K562 (cell line): Measurements from ENCODE around the gene GCK. TPM values are rescaled to one million over a fixed set of nuclear protein-coding genes. Genes with fewer than 3 reads are reported as not detected.
A peak's percentile ranks its signal among the peaks of the same experiment; 100 is the strongest.

ENCODE experiments used
- ATAC-seq: fragments of 200-7000 bp; cut with Tn5 transposase; 3 replicates; pipeline ENCODE4 v1.9.1; 2020; ENCODE audit warnings: moderate library complexity
- BruUV-seq: library from RNA; stranded (reverse); fragments of 400-500 nt; replicated peaks from 2 replicates; lab custom pipeline; 2021; lab: Mats Ljungman, UMichigan
- CTCF ChIA-PET: fragments of 300-600 bp; formaldehyde crosslinking; extraction: SDS; loops from one replicate; lab custom pipeline; 2021; ENCODE audit warnings: low intra/inter-chr PET ratio; lab: Yijun Ruan, JAX
- POLR2A ChIA-PET: fragments of 300-600, 350-650 bp; sonication (Branson Sonifier 250); formaldehyde crosslinking; extraction: SDS; loops from one replicate; lab custom pipeline; 2021; ENCODE audit warnings: antibody characterized with exemption, inconsistent platforms; lab: Yijun Ruan, JAX
- DNase-seq, 4 experiments: peaks; one replicate each; pipeline versions ENCODE4 v3.0.0 to v3.0.0-alpha.2; 2011 to 2018; ENCODE audit warnings: low spot score in 3 of 4, mixed read lengths in 3 of 4; ENCODE audit errors: extremely low read depth in 1 of 4
- FAIRE-seq: peaks from 2 replicates; lab custom pipeline; 2011; peaks lifted over from hg19 to GRCh38; lab: Jason Lieb, UNC
- H2AFZ ChIP-seq: 2 replicates; pipeline ENCODE4 v1.6.0; 2011; ENCODE audit warnings: low read depth, low read length, control low read depth, inconsistent platforms
- H3K27ac ChIP-seq: fragments of 200-600 bp; 3 replicates; pipeline ENCODE4 v1.8.0; 2011; ENCODE audit warnings: low read depth, mild to moderate bottlenecking, control low read depth, inconsistent platforms, low read length, moderate library complexity, mixed read lengths; ENCODE audit errors: extremely low read depth
- H3K27me3 ChIP-seq, 2 experiments: fragments of 300-600 bp in 1 of 2; 2 replicates in 1 of 2; 3 replicates in 1 of 2; pipeline versions ENCODE4 v1.6.0 to v1.8.0; 2011; ENCODE audit warnings: inconsistent platforms in 2 of 2, low read length in 2 of 2, mild to moderate bottlenecking in 1 of 2, mixed read lengths in 1 of 2, moderate library complexity in 1 of 2; ENCODE audit not compliant: control insufficient read depth in 2 of 2, insufficient read depth in 2 of 2
- H3K36me3 ChIP-seq: fragments of 300-600 bp; 3 replicates; pipeline ENCODE4 v1.8.0; 2011; ENCODE audit warnings: mild to moderate bottlenecking, low read length, inconsistent platforms; ENCODE audit not compliant: control insufficient read depth, insufficient read depth
- H3K4me1 ChIP-seq, 2 experiments: fragments of 200-600 bp in 1 of 2; replicated peaks in 1 of 2; 2 replicates in 1 of 2; 3 replicates in 1 of 2; pipeline versions ENCODE4 v1.5.1 to v1.8.0; 2011; ENCODE audit warnings: inconsistent platforms in 2 of 2, low read length in 2 of 2, mild to moderate bottlenecking in 1 of 2, mixed read lengths in 1 of 2, moderate library complexity in 1 of 2; ENCODE audit not compliant: control insufficient read depth in 2 of 2, insufficient read depth in 2 of 2
- H3K4me2 ChIP-seq: 2 replicates; pipeline ENCODE4 v1.6.1; 2011; ENCODE audit warnings: low read length, control low read depth, inconsistent platforms, mixed read lengths; ENCODE audit not compliant: insufficient read depth
- H3K4me3 ChIP-seq: fragments of 200-600 bp; sonication (generic), shearing (Covaris generic); 2 replicates; pipeline ENCODE4 v1.5.1; 2016; ENCODE audit warnings: control low read depth, inconsistent platforms
- H3K79me2 ChIP-seq: fragments of 200-600 bp; 3 replicates; pipeline ENCODE4 v1.8.0; 2011; ENCODE audit warnings: low read length, inconsistent platforms; ENCODE audit not compliant: control insufficient read depth, insufficient read depth
- H3K9ac ChIP-seq, 2 experiments: 2 replicates each; pipeline versions ENCODE4 v1.6.0 to v1.6.1; 2011; ENCODE audit warnings: low read depth in 2 of 2, low read length in 2 of 2, control low read depth in 1 of 2, inconsistent platforms in 1 of 2, mild to moderate bottlenecking in 1 of 2, mixed read lengths in 1 of 2; ENCODE audit not compliant: insufficient read depth in 1 of 2
- H3K9me1 ChIP-seq: one replicate; pipeline ENCODE4 v1.6.0; 2011; ENCODE audit warnings: inconsistent platforms, mild to moderate bottlenecking, low read length, moderate library complexity; ENCODE audit not compliant: control insufficient read depth, insufficient read depth
- H3K9me3 ChIP-seq: replicated peaks from 2 replicates; pipeline ENCODE4 v1.5.1; 2011; ENCODE audit warnings: low read depth, low read length, inconsistent platforms; ENCODE audit not compliant: control insufficient read depth, insufficient read depth
- H4K20me1 ChIP-seq: replicated peaks from 2 replicates; pipeline ENCODE4 v1.6.1; 2011; ENCODE audit warnings: low read length, inconsistent platforms, mixed read lengths; ENCODE audit not compliant: control insufficient read depth, insufficient read depth
- ARID1B ChIP-seq: fragments of 450-650 bp; IDR thresholded peaks from 2 replicates; pipeline ENCODE4 v1.6.1; 2016; ENCODE audit warnings: antibody characterized with exemption, mild to moderate bottlenecking, inconsistent platforms
- FIP1L1 ChIP-seq: fragments of 200-400 bp; formaldehyde crosslinking; IDR thresholded peaks from 2 replicates; pipeline ENCODE4 v1.6.1; 2018; ENCODE audit warnings: mild to moderate bottlenecking, low read depth, low read length; ENCODE audit not compliant: poor library complexity, severe bottlenecking
- FOXM1 ChIP-seq, 2 experiments: fragments of 450-650 bp in 1 of 2; sonication (generic) in 1 of 2; formaldehyde crosslinking in 1 of 2; IDR thresholded peaks; 2 replicates each; pipeline versions ENCODE4 v1.6.1 to v1.9.0; 2017 to 2022; ENCODE audit warnings: low read depth in 2 of 2, mild to moderate bottlenecking in 2 of 2, missing genetic modification reagents in 1 of 2, moderate library complexity in 1 of 2
- GATAD2A ChIP-seq: fragments of 450-650 bp; IDR thresholded peaks from 2 replicates; pipeline ENCODE4 v1.6.1; 2017
- NR3C1 ChIP-seq: sonication (generic); formaldehyde crosslinking; IDR thresholded peaks from 2 replicates; pipeline ENCODE4 v1.8.1; 2022; ENCODE audit warnings: missing genetic modification reagents
- PRMT5 ChIP-seq: sonication (generic); formaldehyde crosslinking; IDR thresholded peaks from 2 replicates; pipeline ENCODE4 v1.5.0; 2020; ENCODE audit warnings: missing genetic modification reagents
- SMAD4 ChIP-seq: fragments of 250-450 bp; sonication (Bioruptor Pico); conservative IDR thresholded peaks from 2 replicates; pipeline ENCODE4 v1.8.0; 2021; ENCODE audit warnings: inconsistent platforms, mild to moderate bottlenecking, moderate library complexity
- UBTF ChIP-seq, 2 experiments: IDR thresholded peaks; 2 replicates each; pipeline ENCODE4 v1.6.1; 2012; ENCODE audit warnings: improper control_type of control experiment in 2 of 2, low read depth in 2 of 2, low read length in 2 of 2, borderline replicate concordance in 1 of 2
- WHSC1 ChIP-seq: IDR thresholded peaks from one replicate; pipeline ENCODE4 v1.6.1; 2012; ENCODE audit warnings: low read length, control low read depth, inconsistent platforms
- ZKSCAN8 ChIP-seq: fragments of 200-800 bp; sonication (Bioruptor generic); IDR thresholded peaks from 2 replicates; pipeline ENCODE4 v1.6.1; 2016; ENCODE audit warnings: missing genetic modification characterization, missing compliant biosample characterization
- ZNF436 ChIP-seq: fragments of 250-450, 450-650 bp; sonication (Bioruptor Pico); formaldehyde crosslinking; IDR thresholded peaks from 2 replicates; pipeline ENCODE4 v1.7.0; 2020; ENCODE audit warnings: mild to moderate bottlenecking
- ZNF583 ChIP-seq: fragments of 250-450 bp; sonication (Bioruptor Pico); IDR thresholded peaks from 2 replicates; pipeline ENCODE4 v1.4.0; 2020
- ZNF75A ChIP-seq: fragments of 450-650 bp; formaldehyde crosslinking; IDR thresholded peaks from 2 replicates; pipeline ENCODE4 v1.4.0; 2020; ENCODE audit warnings: mild to moderate bottlenecking
- ZNF830 ChIP-seq: fragments of 250-450 bp; sonication (Bioruptor Pico); IDR thresholded peaks from 2 replicates; pipeline ENCODE4 v1.5.0; 2021; ENCODE audit warnings: mild to moderate bottlenecking
- WGBS: fragments of 100-300 bp; shearing (Covaris generic); methylation state at CpG from one replicate; pipeline ENCODE4 v1.1.6; 2016; ENCODE audit warnings: low coverage, mixed read lengths; ENCODE audit not compliant: insufficient coverage; ENCODE audit errors: missing lambda C conversion rate; 5-methylcytosine and 5-hydroxymethylcytosine counted together
- in situ Hi-C: fragments of 300-500 bp; cut with MboI; formaldehyde crosslinking; loops from 4 replicates; pipeline ENCODE4 v1.15.0; 2018; ENCODE audit warnings: inconsistent platforms, mixed read lengths
- intact Hi-C: fragments of 100-400 bp; cut with micrococcal nuclease; formaldehyde crosslinking; loops from 2 replicates; pipeline ENCODE4 v1.14.2; 2022
- polyA plus RNA-seq, 8 experiments: library from polyadenylated mRNA; depleted of rRNA in 4 of 8; stranded (reverse) in 5 of 8; unstranded in 3 of 8; fragments of >200 nt; fragmentation: Nextera tagmentation in 2 of 8; fragmentation: Illumina TruSeq in 1 of 8; extraction: Ambion mirVana in 2 of 8; extraction: Trizol in 1 of 8; gene quantifications; 2 replicates each; pipeline versions ENCODE4 v1.2.1 to v1.2.3, GENCODE V29; 2011 to 2014; ENCODE audit warnings: inconsistent platforms in 1 of 8, missing spikeins in 1 of 8
- total RNA-seq, 7 experiments: library from RNA; depleted of rRNA in 6 of 7; stranded (reverse); fragments of >200 nt in 6 of 7; fragmentation: Illumina TruSeq in 2 of 7; extraction: Trizol in 2 of 7; gene quantifications; 2 replicates each; pipeline versions ENCODE4 v1.2.1 to v1.2.3, GENCODE V29; 2011 to 2021; ENCODE audit warnings: low replicate concordance in 1 of 7
- TF ChIP-seq, protein P1 (sequence below): fragments of 250-450 bp; sonication (Bioruptor Pico); IDR thresholded peaks from 2 replicates; pipeline ENCODE4 v1.4.0; 2020

GCK gene
- total and polyA plus RNA-seq, 9 of the 15 experiments (the other 6 are each of a cell fraction or from before 2014, with no cell fraction given): 0.11 to 0.55 (median 0.16) TPM; not detected in 3

DNA sequence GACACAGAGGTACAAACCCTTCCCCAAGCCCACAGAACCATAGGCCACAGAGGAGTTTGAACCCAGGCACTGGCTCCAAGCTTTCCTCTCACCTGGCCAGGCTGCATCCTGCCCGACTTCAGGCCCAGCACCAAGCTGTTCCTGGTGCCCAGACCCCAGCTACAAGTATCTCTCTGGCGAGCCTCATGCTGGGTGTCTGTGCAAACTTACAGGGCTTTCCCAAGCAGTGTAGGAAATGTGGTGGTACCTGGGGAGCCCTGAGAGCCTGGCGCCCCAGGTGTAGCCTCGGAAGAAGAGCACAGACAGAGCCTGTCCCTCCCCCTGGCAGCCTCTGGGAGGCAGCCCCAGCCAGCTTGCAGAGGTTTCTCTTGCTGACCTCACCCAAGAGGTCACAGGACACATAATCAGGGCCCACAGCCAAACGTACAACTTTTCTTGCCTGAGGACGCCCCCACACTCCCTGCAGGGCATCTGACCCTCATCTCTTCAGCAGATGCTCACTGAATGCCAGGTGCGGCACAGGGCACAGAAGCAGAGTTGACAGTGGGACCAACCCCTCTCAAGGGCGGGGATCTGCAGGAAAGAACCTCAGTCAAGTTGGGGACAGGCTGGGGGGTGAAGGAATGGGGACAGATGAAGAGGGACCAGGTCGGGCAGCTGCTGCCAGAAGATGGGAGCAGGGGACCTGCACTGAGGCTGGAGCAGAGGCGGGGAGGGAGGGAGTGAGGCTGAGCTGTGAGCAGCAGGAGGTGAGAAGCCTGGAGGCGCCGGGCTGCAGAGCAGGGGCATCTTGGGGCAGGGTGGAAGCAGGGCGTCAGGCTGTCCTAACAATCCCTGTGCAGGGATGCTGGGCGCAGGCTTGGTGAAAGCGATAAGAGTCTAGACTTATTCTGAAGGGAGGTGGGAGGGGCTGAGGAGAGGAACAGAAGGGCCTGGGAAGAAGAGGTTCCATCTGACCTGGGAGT, 31.8 kb downstream of the GCK start:
- BruUV-seq: no TSS peak
- Histone ChIP-seq H3K9ac (peak overlapping the region in 1 of 2 experiments; percentile 24; a peak in 1 of 4 replicates), H3K4me1 (peaks cover 0 to 19% of the 10 kb centered on the region in 2 experiments; a peak in 3 of 5 replicates), H3K9me1 (no peaks in the 10 kb centered on the region), H2AFZ (no peak overlapping the region), H4K20me1 (no peaks in the 10 kb centered on the region; the same call in 1 of the 2 replicates), H3K4me3 (no peak overlapping the region), H3K36me3 (no peaks in the 10 kb centered on the region), H3K4me2 (no peak overlapping the region; the same call in 1 of the 2 replicates), H3K27me3 (no peaks in the 10 kb centered on the region), H3K9me3 (no peaks in the 10 kb centered on the region), H3K79me2 (no peaks in the 10 kb centered on the region), H3K27ac (no peak overlapping the region)
- DNase-seq: peak; percentile 61 to 78 (median 70)
- in situ Hi-C loops: no loop called here
- ATAC-seq: peak; percentile 83
- FAIRE-seq: no peak
- CTCF ChIA-PET: interaction anchor here (0.6 kb wide), 1 partner anchor 274 kb away, joined by 3 read pairs; no protein-coding TSS in a partner anchor
- intact Hi-C loops: no loop called here
- POLR2A ChIA-PET: interaction anchor here (0.7 to 1.5 kb wide), 2 partner anchors 10 to 32 kb away, joined by 3 to 9 read pairs; partner anchors contain the start of gene GCK
- 8% methylated on average over 15 of the region's 15 CpGs for WGBS
- TF ChIP-seq ZNF830 (CRISPR knock-in tag) (no peak), WHSC1 (no peak), ZNF75A (CRISPR knock-in tag) (no peak), PRMT5 (CRISPR knock-in tag) (no peak), SMAD4 (CRISPR knock-in tag) (peak; percentile 88), NR3C1 (CRISPR knock-in tag) (no peak), ZKSCAN8 (CRISPR knock-in tag) (no peak), UBTF (IDR thresholded peaks at IDR 0.05; ENCODE audit: borderline replicate concordance in 1 of 2, low read depth in 2 of 2, low read length in 2 of 2) (peak in 1 of 2 experiments; percentile 75; a peak in 1 of 4 replicates), GATAD2A (no peak), ARID1B (peak; percentile 16; the same call in 1 of the 2 replicates), ZNF436 (CRISPR knock-in tag) (no peak), FIP1L1 (no peak), ZNF583 (CRISPR knock-in tag) (no peak), FOXM1 (IDR thresholded peaks at IDR 0.05; ENCODE audit: low read depth) (no peak), FOXM1 (CRISPR knock-in tag; IDR thresholded peaks at IDR 0.05; ENCODE audit: low read depth) (no peak)
- TF ChIP-seq, protein P1, sequence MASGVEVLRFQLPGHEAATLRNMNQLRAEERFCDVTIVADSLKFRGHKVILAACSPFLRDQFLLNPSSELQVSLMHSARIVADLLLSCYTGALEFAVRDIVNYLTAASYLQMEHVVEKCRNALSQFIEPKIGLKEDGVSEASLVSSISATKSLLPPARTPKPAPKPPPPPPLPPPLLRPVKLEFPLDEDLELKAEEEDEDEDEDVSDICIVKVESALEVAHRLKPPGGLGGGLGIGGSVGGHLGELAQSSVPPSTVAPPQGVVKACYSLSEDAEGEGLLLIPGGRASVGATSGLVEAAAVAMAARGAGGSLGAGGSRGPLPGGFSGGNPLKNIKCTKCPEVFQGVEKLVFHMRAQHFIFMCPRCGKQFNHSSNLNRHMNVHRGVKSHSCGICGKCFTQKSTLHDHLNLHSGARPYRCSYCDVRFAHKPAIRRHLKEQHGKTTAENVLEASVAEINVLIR: no peak
